NK-92 treated with Interleukin-12 subunit alpha and Interleukin-12 subunit beta, amount 100 ng/mL, for 24 hours (cell line): ENCODE results near the gene DCLK3.

Experiments
- DNase-seq: peaks from one replicate; lab custom pipeline; 2025; lab: John Stamatoyannopoulos, UW

DCLK3 gene

GRCh38 chr3:36707623-36708409 is 56.5 kb downstream of the DCLK3 start:
- no peak for DNase-seq

GRCh38 chr3:36705015-36705414 is 59.3 kb downstream of the DCLK3 start:
- no peak for DNase-seq

GRCh38 chr3:36704280-36704679 is 60.1 kb downstream of the DCLK3 start:
- DNase-seq = no peak

GRCh38 chr3:36701249-36701572 is 63.1 kb downstream of the DCLK3 start:
- DNase-seq = no peak

GRCh38 chr3:36700537-36701248 is 63.7 kb downstream of the DCLK3 start:
- DNase-seq = peak; percentile 22

GRCh38 chr3:36698314-36698713 is 66.0 kb downstream of the DCLK3 start:
- no peak for DNase-seq

- no peak for DNase-seq
Observed at GRCh38 chr3:36697229-36698001, 66.9 kb downstream of the DCLK3 start.

GRCh38 chr3:36696799-36697198 is 67.6 kb downstream of the DCLK3 start:
- no peak for DNase-seq

GRCh38 chr3:36695769-36696137 is 68.6 kb downstream of the DCLK3 start:
- no peak for DNase-seq

GRCh38 chr3:36695113-36695768 is 69.1 kb downstream of the DCLK3 start:
- DNase-seq = no peak

- DNase-seq = no peak
Observed at GRCh38 chr3:36693670-36694069, 70.7 kb downstream of the DCLK3 start.

GRCh38 chr3:36689560-36689959 is 74.8 kb downstream of the DCLK3 start:
- no peak for DNase-seq

GRCh38 chr3:36688815-36689214 is 75.5 kb downstream of the DCLK3 start:
- no peak for DNase-seq

- no peak for DNase-seq
Observed at GRCh38 chr3:36686516-36686915, 77.8 kb downstream of the DCLK3 start.

- DNase-seq = no peak
Observed at GRCh38 chr3:36681867-36682266, 82.5 kb downstream of the DCLK3 start.

- no peak for DNase-seq
Observed at GRCh38 chr3:36680952-36681351, 83.4 kb downstream of the DCLK3 start.

GRCh38 chr3:36679384-36680200 is 84.8 kb downstream of the DCLK3 start:
- DNase-seq = no peak

- no peak for DNase-seq
Observed at GRCh38 chr3:36678216-36679013, 85.9 kb downstream of the DCLK3 start.

- DNase-seq = no peak
Observed at GRCh38 chr3:36677331-36678007, 86.9 kb downstream of the DCLK3 start.

- no peak for DNase-seq
Observed at GRCh38 chr3:36674816-36675215, 89.5 kb downstream of the DCLK3 start.
